Measurements from ENCODE around the gene NMNAT3.

DNA sequence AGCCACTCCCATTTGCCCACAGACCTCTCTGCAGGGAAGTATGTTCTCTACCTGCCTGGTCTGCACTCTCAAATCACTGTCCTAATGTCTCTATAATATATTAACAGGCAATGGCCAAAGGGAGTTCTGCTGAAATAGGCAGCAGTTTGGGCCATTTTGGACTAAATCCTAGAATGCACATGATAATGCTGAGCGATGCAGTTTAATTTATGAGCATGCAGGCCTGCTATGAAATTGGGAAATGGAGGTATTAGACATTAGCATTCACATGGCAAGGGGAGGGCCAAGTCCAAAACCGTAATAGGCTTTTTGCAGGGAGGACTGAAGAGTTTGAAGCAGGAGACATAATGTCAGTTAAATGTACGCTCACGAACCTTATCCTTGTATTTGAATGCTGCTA lies 31.3 kb downstream of the NMNAT3 start:
- no peak for TF ChIP-seq POLR2A (IDR thresholded peaks at IDR 0.05)
- TF ChIP-seq, protein P1, sequence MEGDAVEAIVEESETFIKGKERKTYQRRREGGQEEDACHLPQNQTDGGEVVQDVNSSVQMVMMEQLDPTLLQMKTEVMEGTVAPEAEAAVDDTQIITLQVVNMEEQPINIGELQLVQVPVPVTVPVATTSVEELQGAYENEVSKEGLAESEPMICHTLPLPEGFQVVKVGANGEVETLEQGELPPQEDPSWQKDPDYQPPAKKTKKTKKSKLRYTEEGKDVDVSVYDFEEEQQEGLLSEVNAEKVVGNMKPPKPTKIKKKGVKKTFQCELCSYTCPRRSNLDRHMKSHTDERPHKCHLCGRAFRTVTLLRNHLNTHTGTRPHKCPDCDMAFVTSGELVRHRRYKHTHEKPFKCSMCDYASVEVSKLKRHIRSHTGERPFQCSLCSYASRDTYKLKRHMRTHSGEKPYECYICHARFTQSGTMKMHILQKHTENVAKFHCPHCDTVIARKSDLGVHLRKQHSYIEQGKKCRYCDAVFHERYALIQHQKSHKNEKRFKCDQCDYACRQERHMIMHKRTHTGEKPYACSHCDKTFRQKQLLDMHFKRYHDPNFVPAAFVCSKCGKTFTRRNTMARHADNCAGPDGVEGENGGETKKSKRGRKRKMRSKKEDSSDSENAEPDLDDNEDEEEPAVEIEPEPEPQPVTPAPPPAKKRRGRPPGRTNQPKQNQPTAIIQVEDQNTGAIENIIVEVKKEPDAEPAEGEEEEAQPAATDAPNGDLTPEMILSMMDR (IDR thresholded peaks at IDR 0.05): no peak
